ENCODE results near the gene GRM8.

GRCh38 chr7:127233630-127234029, 19.1 kb downstream of the GRM8 start:
- TF ChIP-seq CTCF (IDR thresholded peaks at IDR 0.05; ENCODE audit: insufficient read depth, low read depth, low read length) (no peak), EZH2 (IDR thresholded peaks at IDR 0.05; ENCODE audit: insufficient read depth, low read length) (no peak)

Data from astrocyte (in vitro differentiated cells and primary cell).